ENCODE results near the gene SLC22A15.

GRCh38 chr1:116024626-116025025 lies 48.3 kb downstream of the SLC22A15 start:
- TF ChIP-seq POLR2A (IDR thresholded peaks at IDR 0.05; ENCODE audit: low read length) (no peak), GATA1 (IDR thresholded peaks at IDR 0.05; ENCODE audit: low read depth, low read length) (no peak)
